Measurements from ENCODE around the gene ENTPD5. TPM values are rescaled to one million over a fixed set of nuclear protein-coding genes. Genes with fewer than 3 reads are reported as not detected.

ENTPD5 gene
- total and polyA plus RNA-seq, 4 donors = 11.0 to 15.0 (median 13.3) TPM

DNA sequence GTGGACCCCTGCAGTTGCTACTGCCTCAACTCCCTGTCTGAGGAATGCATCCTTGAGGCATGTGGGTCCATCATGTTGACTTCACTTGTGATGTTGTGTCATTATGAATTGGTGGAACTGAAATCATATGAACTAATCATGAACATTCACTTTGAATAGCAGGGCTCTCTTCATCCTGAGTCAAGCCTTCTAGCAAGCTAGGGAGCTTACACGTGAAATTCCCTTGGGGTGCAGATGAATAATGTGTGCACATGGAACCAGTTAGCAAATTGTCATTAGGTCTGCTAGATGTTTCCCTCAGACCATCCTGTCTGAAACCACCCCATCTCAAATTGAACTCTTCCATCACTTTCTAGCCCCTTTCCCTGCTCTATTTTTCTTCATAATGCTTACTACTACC, 65.4 kb downstream of the ENTPD5 start:
- no peaks in the 10 kb centered on the region for H3K27me3 ChIP-seq (ENCODE audit: control insufficient read depth, insufficient read depth, low read length)
- H3K4me1 ChIP-seq (ENCODE audit: control insufficient read depth, insufficient read depth, low read length) = peaks cover 13% of the 10 kb centered on the region
- H3K4me3 ChIP-seq (ENCODE audit: low read depth, low read length) = no peak overlapping the region
- no peak for DNase-seq (ENCODE audit: low read depth in 4 of 6, low spot score in 6 of 6)
- peaks cover 44% of the 10 kb centered on the region for H3K36me3 ChIP-seq (ENCODE audit: control insufficient read depth, insufficient read depth, low read length)
- no peak overlapping the region for H3K27ac ChIP-seq (ENCODE audit: low read depth, low read length)
- WGBS (ENCODE audit: insufficient coverage) = no CpG with 5 or more reads among the region's 1 CpG
- H3K9me3 ChIP-seq (ENCODE audit: control insufficient read depth, insufficient read depth, low read length) = no peaks in the 10 kb centered on the region

- Histone ChIP-seq H3K9me3 (ENCODE audit: control insufficient read depth, insufficient read depth, low read length) (no peaks in the 10 kb centered on the region), H3K27me3 (ENCODE audit: control insufficient read depth, insufficient read depth, low read length) (no peaks in the 10 kb centered on the region), H3K4me1 (ENCODE audit: control insufficient read depth, insufficient read depth, low read length) (peaks cover 15% of the 10 kb centered on the region), H3K36me3 (ENCODE audit: control insufficient read depth, insufficient read depth, low read length) (peaks cover 30% of the 10 kb centered on the region), H3K4me3 (ENCODE audit: low read depth, low read length) (peak within 1 kb of the TSS; percentile 97), H3K27ac (ENCODE audit: low read depth, low read length) (peak within 1 kb of the TSS; percentile 96)
- 0% methylated on average over 66 of the region's 70 CpGs for WGBS (ENCODE audit: insufficient coverage)
- DNase-seq (ENCODE audit: low read depth in 4 of 6, low spot score in 6 of 6) = peak; percentile 94 to 99 (median 96)
Measured at GRCh38 chr14:73949752-73950734, 69.0 kb downstream of the ENTPD5 start, which contains the start of the genes COQ6 and FAM161B. TSS of gene COQ6 (plus strand) at chr14:73950302. CDS start at chr14:73950333, 31 bp downstream. TSS of gene FAM161B (minus strand) at chr14:73950094. CDS start at chr14:73950026, 68 bp downstream.

GRCh38 chr14:73945159-73945670, 73.9 kb downstream of the ENTPD5 start:
- no peak overlapping the region for H3K27ac ChIP-seq (ENCODE audit: low read depth, low read length)
- no CpG with 5 or more reads among the region's 4 CpGs for WGBS (ENCODE audit: insufficient coverage)
- no peaks in the 10 kb centered on the region for H3K27me3 ChIP-seq (ENCODE audit: control insufficient read depth, insufficient read depth, low read length)
- peaks cover 60% of the 10 kb centered on the region for H3K36me3 ChIP-seq (ENCODE audit: control insufficient read depth, insufficient read depth, low read length)
- no peak for DNase-seq (ENCODE audit: low read depth in 4 of 6, low spot score in 6 of 6)
- no peaks in the 10 kb centered on the region for H3K9me3 ChIP-seq (ENCODE audit: control insufficient read depth, insufficient read depth, low read length)
- H3K4me1 ChIP-seq (ENCODE audit: control insufficient read depth, insufficient read depth, low read length) = peaks cover 9% of the 10 kb centered on the region
- H3K4me3 ChIP-seq (ENCODE audit: low read depth, low read length) = no peak overlapping the region

GRCh38 chr14:73944432-73945158, 74.5 kb downstream of the ENTPD5 start:
- H3K9me3 ChIP-seq (ENCODE audit: control insufficient read depth, insufficient read depth, low read length) = no peaks in the 10 kb centered on the region
- H3K4me3 ChIP-seq (ENCODE audit: low read depth, low read length) = no peak overlapping the region
- DNase-seq (ENCODE audit: low read depth in 4 of 6, low spot score in 6 of 6) = no peak
- H3K27me3 ChIP-seq (ENCODE audit: control insufficient read depth, insufficient read depth, low read length) = no peaks in the 10 kb centered on the region
- H3K27ac ChIP-seq (ENCODE audit: low read depth, low read length) = no peak overlapping the region
- peaks cover 65% of the 10 kb centered on the region for H3K36me3 ChIP-seq (ENCODE audit: control insufficient read depth, insufficient read depth, low read length)
- WGBS (ENCODE audit: insufficient coverage) = 88% methylated on average over 16 of the region's 17 CpGs
- peaks cover 9% of the 10 kb centered on the region for H3K4me1 ChIP-seq (ENCODE audit: control insufficient read depth, insufficient read depth, low read length)

DNA sequence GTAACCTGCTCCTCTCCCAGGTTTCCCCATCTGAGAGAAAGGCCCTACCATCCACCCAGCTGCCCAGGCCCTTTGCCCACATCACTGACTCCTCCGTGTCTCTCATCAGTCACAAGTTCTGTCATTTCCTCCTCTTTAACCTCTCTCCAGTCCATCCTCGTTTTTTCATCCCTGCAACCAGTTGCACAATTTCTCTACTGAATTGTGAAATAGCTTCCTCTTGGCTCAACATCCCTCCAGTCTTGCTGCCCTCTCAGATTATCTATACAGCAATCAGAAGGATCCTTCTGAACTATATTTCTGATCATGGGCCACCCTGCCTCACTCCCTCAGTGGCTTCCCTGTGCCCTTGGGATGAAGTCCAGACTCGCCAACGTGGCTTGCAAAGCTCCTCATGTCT, 76.0 kb downstream of the ENTPD5 start:
- no peak overlapping the region for H3K27ac ChIP-seq (ENCODE audit: low read depth, low read length)
- H3K4me3 ChIP-seq (ENCODE audit: low read depth, low read length) = no peak overlapping the region
- H3K27me3 ChIP-seq (ENCODE audit: control insufficient read depth, insufficient read depth, low read length) = no peaks in the 10 kb centered on the region
- H3K9me3 ChIP-seq (ENCODE audit: control insufficient read depth, insufficient read depth, low read length) = no peaks in the 10 kb centered on the region
- no peak for DNase-seq (ENCODE audit: low read depth in 4 of 6, low spot score in 6 of 6)
- H3K4me1 ChIP-seq (ENCODE audit: control insufficient read depth, insufficient read depth, low read length) = no peaks in the 10 kb centered on the region
- H3K36me3 ChIP-seq (ENCODE audit: control insufficient read depth, insufficient read depth, low read length) = peaks cover 67% of the 10 kb centered on the region
- 65% methylated on average over 4 of the region's 4 CpGs for WGBS (ENCODE audit: insufficient coverage)

DNA sequence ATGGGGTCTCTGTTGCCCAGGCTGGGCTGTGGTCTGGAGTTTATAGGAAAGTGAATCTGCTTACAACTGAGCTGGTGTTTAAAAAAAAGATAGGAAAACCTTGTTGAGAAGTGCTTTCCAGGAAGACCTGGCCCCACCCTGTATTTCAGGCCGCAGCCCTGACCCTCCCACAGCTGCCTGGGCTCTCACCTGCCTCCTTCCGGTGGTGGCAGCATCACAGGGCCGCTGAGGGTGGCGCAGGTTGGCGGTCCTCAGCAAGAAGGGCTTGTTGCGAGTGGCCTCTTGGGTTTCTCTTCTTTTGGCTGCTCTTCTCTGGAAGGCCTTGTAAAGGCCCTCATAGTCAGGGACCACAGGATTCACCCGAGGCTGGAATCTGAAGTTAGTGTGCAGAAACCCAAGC, 76.9 kb downstream of the ENTPD5 start:
- H3K27me3 ChIP-seq (ENCODE audit: control insufficient read depth, insufficient read depth, low read length) = no peaks in the 10 kb centered on the region
- no peaks in the 10 kb centered on the region for H3K9me3 ChIP-seq (ENCODE audit: control insufficient read depth, insufficient read depth, low read length)
- peaks cover 64% of the 10 kb centered on the region for H3K36me3 ChIP-seq (ENCODE audit: control insufficient read depth, insufficient read depth, low read length)
- no peak for DNase-seq (ENCODE audit: low read depth in 4 of 6, low spot score in 6 of 6)
- WGBS (ENCODE audit: insufficient coverage) = 78% methylated on average over 6 of the region's 7 CpGs
- no peak overlapping the region for H3K4me3 ChIP-seq (ENCODE audit: low read depth, low read length)
- H3K27ac ChIP-seq (ENCODE audit: low read depth, low read length) = no peak overlapping the region
- H3K4me1 ChIP-seq (ENCODE audit: control insufficient read depth, insufficient read depth, low read length) = no peaks in the 10 kb centered on the region

DNA sequence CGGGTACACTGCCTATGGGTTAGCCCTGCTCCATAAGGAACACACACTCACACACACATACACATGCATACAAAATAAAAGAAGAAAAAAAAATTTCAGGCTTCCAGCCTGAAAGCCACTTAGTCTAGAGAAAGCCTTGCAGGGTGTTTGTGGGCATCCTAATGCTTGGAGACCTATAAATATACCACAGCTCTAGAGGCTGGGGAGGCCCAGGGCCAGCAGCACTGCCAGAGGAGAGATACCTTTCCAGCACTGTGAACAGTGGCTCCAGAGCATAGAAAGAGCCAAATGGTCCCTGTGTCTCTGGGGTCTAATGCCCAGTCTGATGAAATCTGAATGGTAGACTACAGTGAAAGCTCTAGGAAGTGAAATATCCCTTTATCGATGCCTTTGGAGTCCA, 82.1 kb downstream of the ENTPD5 start:
- no CpG with 5 or more reads among the region's 2 CpGs for WGBS (ENCODE audit: insufficient coverage)
- H3K4me1 ChIP-seq (ENCODE audit: control insufficient read depth, insufficient read depth, low read length) = no peaks in the 10 kb centered on the region
- no peaks in the 10 kb centered on the region for H3K9me3 ChIP-seq (ENCODE audit: control insufficient read depth, insufficient read depth, low read length)
- no peak for DNase-seq (ENCODE audit: low read depth in 4 of 6, low spot score in 6 of 6)
- H3K27me3 ChIP-seq (ENCODE audit: control insufficient read depth, insufficient read depth, low read length) = no peaks in the 10 kb centered on the region
- peaks cover 52% of the 10 kb centered on the region for H3K36me3 ChIP-seq (ENCODE audit: control insufficient read depth, insufficient read depth, low read length)
- H3K27ac ChIP-seq (ENCODE audit: low read depth, low read length) = peak overlapping the region; percentile 8
- no peak overlapping the region for H3K4me3 ChIP-seq (ENCODE audit: low read depth, low read length)

DNA sequence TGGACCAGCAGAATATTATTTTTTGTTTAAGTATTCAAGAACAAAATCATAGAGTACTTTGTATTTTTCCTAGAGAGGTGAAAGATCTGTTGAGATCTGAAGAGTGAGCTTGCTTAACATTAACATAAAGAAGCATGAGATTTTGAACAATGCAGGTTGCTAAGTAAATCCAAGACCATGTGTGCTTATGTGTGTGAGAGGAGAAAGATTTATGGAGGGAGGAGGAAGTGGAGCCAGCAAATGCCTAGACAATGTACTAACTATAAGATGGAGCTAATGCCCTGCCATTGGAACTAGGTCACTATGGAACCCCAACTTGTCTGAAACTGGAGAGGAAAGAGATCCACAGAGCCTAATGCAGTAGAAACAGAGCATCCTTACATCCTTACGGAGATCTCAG, 82.5 kb downstream of the ENTPD5 start:
- no CpG with 5 or more reads among the region's 1 CpG for WGBS (ENCODE audit: insufficient coverage)
- H3K9me3 ChIP-seq (ENCODE audit: control insufficient read depth, insufficient read depth, low read length) = no peaks in the 10 kb centered on the region
- H3K4me3 ChIP-seq (ENCODE audit: low read depth, low read length) = no peak overlapping the region
- peak overlapping the region; percentile 8 for H3K27ac ChIP-seq (ENCODE audit: low read depth, low read length)
- peak in 2 of 6 donors; percentile 1 to 45 for DNase-seq (ENCODE audit: low read depth in 4 of 6, low spot score in 6 of 6)
- peaks cover 50% of the 10 kb centered on the region for H3K36me3 ChIP-seq (ENCODE audit: control insufficient read depth, insufficient read depth, low read length)
- no peaks in the 10 kb centered on the region for H3K27me3 ChIP-seq (ENCODE audit: control insufficient read depth, insufficient read depth, low read length)
- no peaks in the 10 kb centered on the region for H3K4me1 ChIP-seq (ENCODE audit: control insufficient read depth, insufficient read depth, low read length)

DNA sequence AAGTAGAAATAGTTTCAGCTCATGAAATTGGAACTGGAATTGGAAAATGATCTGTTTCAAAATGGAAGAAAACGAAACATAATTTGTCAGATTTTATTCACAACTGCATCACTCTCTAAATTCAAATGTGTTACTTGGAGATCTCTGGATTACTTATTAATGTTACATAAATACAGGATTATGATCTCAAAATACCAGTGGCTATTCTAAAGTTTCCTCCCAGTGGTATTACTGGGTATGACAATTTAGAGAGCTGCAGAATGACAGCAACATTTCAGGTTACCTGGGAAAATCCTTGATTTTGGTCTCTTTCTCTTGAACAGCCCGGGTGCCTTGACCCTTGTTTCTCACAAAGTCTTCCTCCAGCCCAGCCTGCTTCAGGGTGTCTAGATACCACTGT, 83.4 kb downstream of the ENTPD5 start:
- no peaks in the 10 kb centered on the region for H3K9me3 ChIP-seq (ENCODE audit: control insufficient read depth, insufficient read depth, low read length)
- no peaks in the 10 kb centered on the region for H3K4me1 ChIP-seq (ENCODE audit: control insufficient read depth, insufficient read depth, low read length)
- no peaks in the 10 kb centered on the region for H3K27me3 ChIP-seq (ENCODE audit: control insufficient read depth, insufficient read depth, low read length)
- no peak overlapping the region for H3K27ac ChIP-seq (ENCODE audit: low read depth, low read length)
- DNase-seq (ENCODE audit: low read depth in 4 of 6, low spot score in 6 of 6) = no peak
- peaks cover 45% of the 10 kb centered on the region for H3K36me3 ChIP-seq (ENCODE audit: control insufficient read depth, insufficient read depth, low read length)
- 80% methylated on average over 1 of the region's 2 CpGs for WGBS (ENCODE audit: insufficient coverage)
- no peak overlapping the region for H3K4me3 ChIP-seq (ENCODE audit: low read depth, low read length)

All from spinal cord (tissue), 10 donors.